HG03378 (cell line): ENCODE results near the gene CALY.
A peak's percentile ranks its signal among the peaks of the same experiment; 100 is the strongest.

Experiments
- ATAC-seq: cut with Tn5 transposase; IDR thresholded peaks from one replicate; pipeline ENCODE4 v1.9.1; 2021; ENCODE audit warnings: mild to moderate bottlenecking, moderate library complexity; ENCODE audit not compliant: unreplicated experiment

CALY gene

GRCh38 chr10:133366751-133367150 is 30.1 kb upstream of the CALY start:
- no peak for ATAC-seq

- ATAC-seq, result no peak
These were observed 29.4 kb upstream of the CALY start for GRCh38 chr10:133366130-133366478.

- no peak for ATAC-seq
These were observed 28.9 kb upstream of the CALY start for GRCh38 chr10:133365461-133366129.

- no peak for ATAC-seq
These were observed 28.1 kb upstream of the CALY start for GRCh38 chr10:133364645-133365431.

GRCh38 chr10:133362846-133363245 is 26.1 kb upstream of the CALY start:
- ATAC-seq, result no peak

- no peak for ATAC-seq
These were observed 25.2 kb upstream of the CALY start for GRCh38 chr10:133361773-133362441.

GRCh38 chr10:133361227-133361626 is 24.5 kb upstream of the CALY start:
- ATAC-seq, result no peak

GRCh38 chr10:133359972-133360610 is 23.4 kb upstream of the CALY start:
- no peak for ATAC-seq

GRCh38 chr10:133359554-133359971 is 22.9 kb upstream of the CALY start:
- no peak for ATAC-seq

- ATAC-seq, result no peak
These were observed 22.2 kb upstream of the CALY start for GRCh38 chr10:133358925-133359310.

GRCh38 chr10:133358162-133358924 is 21.6 kb upstream of the CALY start:
- ATAC-seq, result no peak

GRCh38 chr10:133357285-133358161 is 20.8 kb upstream of the CALY start, which contains the start of gene FUOM:
Gene FUOM (minus strand): TSS chr10:133358019. CDS start chr10:133358007, 12 bp downstream.
- peak; percentile 51 for ATAC-seq

GRCh38 chr10:133356549-133357284 is 20.0 kb upstream of the CALY start:
- ATAC-seq, result no peak

- ATAC-seq, result no peak
These were observed 19.3 kb upstream of the CALY start for GRCh38 chr10:133355991-133356390.

GRCh38 chr10:133355266-133355665 is 18.6 kb upstream of the CALY start:
- ATAC-seq, result no peak

GRCh38 chr10:133354672-133355240 is 18.1 kb upstream of the CALY start:
- ATAC-seq, result no peak

- no peak for ATAC-seq
These were observed 17.4 kb upstream of the CALY start for GRCh38 chr10:133353988-133354605.
